HEK293T (cell line): ENCODE measurements around the gene NFATC1.

Experiments
- BHLHE40 ChIP-seq: fragments of 450-650 bp; IDR thresholded peaks from 2 replicates; pipeline ENCODE4 v1.6.1; 2016; ENCODE audit warnings: mild to moderate bottlenecking, moderate library complexity, borderline replicate concordance
- FOXK2 ChIP-seq: fragments of 450-650 bp; IDR thresholded peaks from 2 replicates; pipeline ENCODE4 v1.6.1; 2016; ENCODE audit warnings: mild to moderate bottlenecking
- FOXM1 ChIP-seq: fragments of 450-650 bp; IDR thresholded peaks from 2 replicates; pipeline ENCODE4 v1.6.1; 2017; ENCODE audit warnings: mild to moderate bottlenecking, borderline replicate concordance
- HDGF ChIP-seq: fragments of 450-650 bp; IDR thresholded peaks from 2 replicates; pipeline ENCODE4 v1.6.1; 2017; ENCODE audit warnings: antibody characterized with exemption, borderline replicate concordance
- SP1 ChIP-seq: fragments of 450-650 bp; IDR thresholded peaks from 2 replicates; pipeline ENCODE4 v1.6.1; 2017
- SUZ12 ChIP-seq: fragments of 450-650 bp; IDR thresholded peaks from 2 replicates; pipeline ENCODE4 v1.6.1; 2016; ENCODE audit warnings: mild to moderate bottlenecking
- TARDBP ChIP-seq: fragments of 450-650 bp; IDR thresholded peaks from 2 replicates; pipeline ENCODE4 v1.6.1; 2016
- ZNF384 ChIP-seq: fragments of 450-650 bp; IDR thresholded peaks from 2 replicates; pipeline ENCODE4 v1.6.1; 2016

GRCh38 chr18:79563949-79564348 is 168.2 kb downstream of the NFATC1 start:
- TF ChIP-seq ZNF384 (no peak), FOXM1 (no peak), SP1 (no peak), BHLHE40 (no peak), FOXK2 (no peak), TARDBP (no peak), SUZ12 (no peak), HDGF (no peak)
